Prostate gland (tissue), 2 donors: ENCODE measurements around the gene MEPCE. TPM values are rescaled to one million over a fixed set of nuclear protein-coding genes. Genes with fewer than 3 reads are reported as not detected.

ENCODE experiments used
- DNase-seq: peaks from one replicate; pipeline ENCODE4 v3.0.0-alpha.2; 2019; ENCODE audit warnings: low spot score
- H3K27ac ChIP-seq, 2 donors: fragments of 200-600 bp; sonication (generic); 2 replicates each; pipeline ENCODE4 v1.5.1; 2017 to 2019
- H3K27me3 ChIP-seq: fragments of 200-600 bp; sonication (generic); replicated peaks from 2 replicates; pipeline ENCODE4 v1.5.1; 2019; ENCODE audit not compliant: insufficient read depth
- H3K36me3 ChIP-seq, 2 donors: fragments of 200-600 bp; sonication (generic); 1 replicate in 1 of 2; 2 replicates in 1 of 2; pipeline versions ENCODE4 v1.5.1 to v1.8.1; 2017 to 2019
- H3K4me1 ChIP-seq: fragments of 200-600 bp; sonication (generic); replicated peaks from 2 replicates; pipeline ENCODE4 v1.5.1; 2019
- H3K4me3 ChIP-seq, 2 donors: fragments of 200-600 bp; sonication (generic); 2 replicates each; pipeline ENCODE4 v1.5.1; 2017 to 2019
- H3K9me3 ChIP-seq: fragments of 200-600 bp; sonication (generic); 2 replicates; pipeline ENCODE4 v1.5.1; 2017
- CTCF ChIP-seq, 4 experiments: fragments of 200-600 bp in 2 of 4; fragments of 450-650 bp in 2 of 4; sonication (generic) in 2 of 4; IDR thresholded peaks; 1 replicate in 3 of 4; 2 replicates in 1 of 4; pipeline ENCODE4 v1.5.1; 2016 to 2019; ENCODE audit warnings: antibody characterized with exemption in 4 of 4, mild to moderate bottlenecking in 2 of 4, moderate library complexity in 2 of 4
- POLR2A ChIP-seq: fragments of 450-650 bp; IDR thresholded peaks from one replicate; pipeline ENCODE4 v1.6.1; 2016; ENCODE audit warnings: antibody characterized with exemption, mild to moderate bottlenecking
- POLR2AphosphoS5 ChIP-seq: sonication (generic); formaldehyde crosslinking; IDR thresholded peaks from one replicate; pipeline ENCODE4 v1.6.1; 2017; ENCODE audit warnings: antibody characterized with exemption
- WGBS: methylation state at CpG from one replicate; pipeline ENCODE4 v1.1.5; 2018; 5-methylcytosine and 5-hydroxymethylcytosine counted together
- intact Hi-C: fragments of 100-400 bp; cut with DNase I; formaldehyde crosslinking; loops from one replicate; pipeline ENCODE4 v1.14.2; 2022
- total RNA-seq, 2 donors: library from RNA; depleted of rRNA; stranded (reverse); fragments of >200 nt; gene quantifications; one replicate each; pipeline ENCODE4 v1.1.0, GENCODE V29; 2016

Gene MEPCE
- total RNA-seq, 2 donors from 2014 or later = 24.2 to 62.8 TPM

GRCh38 chr7:100411101-100411500, 18.5 kb upstream of the MEPCE start:
- no peaks in the 10 kb centered on the region for H3K4me1 ChIP-seq
- WGBS = 98% methylated on average over 6 of the region's 6 CpGs

GRCh38 chr7:100413346-100413745, 16.3 kb upstream of the MEPCE start:
- Histone ChIP-seq H3K9me3 (no peaks in the 10 kb centered on the region), H3K36me3 (no peaks in the 10 kb centered on the region), H3K4me3 (no peak overlapping the region), H3K27ac (no peak overlapping the region), H3K4me1 (no peaks in the 10 kb centered on the region), H3K27me3 (no peaks in the 10 kb centered on the region)
- no peak for DNase-seq
- intact Hi-C loops = no loop called here
- TF ChIP-seq POLR2A (no peak), POLR2AphosphoS5 (no peak), CTCF (IDR thresholded peaks at IDR 0.05) (no peak)

More at GRCh38 chr7:100411101-100411500, 18.5 kb upstream of the MEPCE start:
- Histone ChIP-seq H3K4me3 (no peak overlapping the region), H3K27me3 (no peaks in the 10 kb centered on the region), H3K9me3 (no peaks in the 10 kb centered on the region), H3K36me3 (no peaks in the 10 kb centered on the region), H3K27ac (no peak overlapping the region)
- DNase-seq = no peak
- intact Hi-C loops = no loop called here
- TF ChIP-seq POLR2AphosphoS5 (no peak), POLR2A (no peak), CTCF (IDR thresholded peaks at IDR 0.05) (no peak)

GRCh38 chr7:100413889-100414288, 15.7 kb upstream of the MEPCE start:
- H3K27ac ChIP-seq = no peak overlapping the region
- 87% methylated on average over 1 of the region's 1 CpG for WGBS
- intact Hi-C loops = no loop called here
- H3K4me1 ChIP-seq = no peaks in the 10 kb centered on the region
- H3K4me3 ChIP-seq = no peak overlapping the region
- no peaks in the 10 kb centered on the region for H3K9me3 ChIP-seq
- H3K27me3 ChIP-seq = no peaks in the 10 kb centered on the region
- DNase-seq = no peak
- TF ChIP-seq CTCF (IDR thresholded peaks at IDR 0.05) = no peak
- no peak for TF ChIP-seq POLR2AphosphoS5
- no peak for TF ChIP-seq POLR2A
- no peaks in the 10 kb centered on the region for H3K36me3 ChIP-seq

GRCh38 chr7:100415448-100415847, 14.2 kb upstream of the MEPCE start:
- WGBS = 88% methylated on average over 5 of the region's 5 CpGs
- Histone ChIP-seq H3K27me3 (no peaks in the 10 kb centered on the region), H3K4me1 (no peaks in the 10 kb centered on the region), H3K36me3 (no peaks in the 10 kb centered on the region), H3K4me3 (no peak overlapping the region), H3K9me3 (no peaks in the 10 kb centered on the region), H3K27ac (no peak overlapping the region)
- DNase-seq = no peak
- no peak for TF ChIP-seq CTCF (IDR thresholded peaks at IDR 0.05)
- TF ChIP-seq POLR2AphosphoS5 = no peak
- no peak for TF ChIP-seq POLR2A
- intact Hi-C loops = no loop called here

GRCh38 chr7:100418930-100419659, 10.5 kb upstream of the MEPCE start:
- DNase-seq = no peak
- TF ChIP-seq CTCF (IDR thresholded peaks at IDR 0.05) = no peak
- TF ChIP-seq POLR2A = no peak
- no peak for TF ChIP-seq POLR2AphosphoS5
- H3K36me3 ChIP-seq = no peaks in the 10 kb centered on the region
- H3K27ac ChIP-seq = no peak overlapping the region
- 89% methylated on average over 1 of the region's 1 CpG for WGBS
- no peak overlapping the region for H3K4me3 ChIP-seq
- no peaks in the 10 kb centered on the region for H3K9me3 ChIP-seq
- H3K4me1 ChIP-seq = no peaks in the 10 kb centered on the region
- H3K27me3 ChIP-seq = no peaks in the 10 kb centered on the region
- intact Hi-C loops = no loop called here
